HG03159 (cell line): ENCODE measurements around the gene PTGR3.

ENCODE experiments used
- ATAC-seq: cut with Tn5 transposase; IDR thresholded peaks from one replicate; pipeline ENCODE4 v1.9.1; 2021; ENCODE audit warnings: mild to moderate bottlenecking, moderate library complexity; ENCODE audit not compliant: unreplicated experiment

The PTGR3 gene

GRCh38 chr18:75235896-75236295 is 27.0 kb upstream of the PTGR3 start:
- ATAC-seq: no peak

DNA sequence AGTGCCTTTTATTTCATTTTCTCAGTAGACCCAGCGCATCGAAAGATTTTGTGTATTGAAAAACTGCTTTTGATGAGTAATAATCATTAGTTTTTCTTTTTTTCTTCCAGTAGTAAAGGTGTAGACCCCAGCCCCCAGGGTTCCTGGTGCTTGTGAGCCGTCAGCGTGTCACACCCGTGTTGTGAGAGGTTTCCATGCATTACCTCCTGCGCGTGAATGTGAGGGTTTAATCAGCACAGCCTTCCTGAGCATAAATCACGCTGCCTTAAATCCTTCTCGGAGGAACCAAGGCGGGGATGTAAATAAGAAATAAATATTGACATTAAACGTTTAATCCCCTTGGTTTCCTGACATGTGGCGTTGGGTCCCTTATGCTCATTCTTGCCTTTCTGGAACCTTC is 26.0 kb upstream of the PTGR3 start:
- ATAC-seq: no peak

GRCh38 chr18:75231053-75231406 is 22.1 kb upstream of the PTGR3 start:
- no peak for ATAC-seq

DNA sequence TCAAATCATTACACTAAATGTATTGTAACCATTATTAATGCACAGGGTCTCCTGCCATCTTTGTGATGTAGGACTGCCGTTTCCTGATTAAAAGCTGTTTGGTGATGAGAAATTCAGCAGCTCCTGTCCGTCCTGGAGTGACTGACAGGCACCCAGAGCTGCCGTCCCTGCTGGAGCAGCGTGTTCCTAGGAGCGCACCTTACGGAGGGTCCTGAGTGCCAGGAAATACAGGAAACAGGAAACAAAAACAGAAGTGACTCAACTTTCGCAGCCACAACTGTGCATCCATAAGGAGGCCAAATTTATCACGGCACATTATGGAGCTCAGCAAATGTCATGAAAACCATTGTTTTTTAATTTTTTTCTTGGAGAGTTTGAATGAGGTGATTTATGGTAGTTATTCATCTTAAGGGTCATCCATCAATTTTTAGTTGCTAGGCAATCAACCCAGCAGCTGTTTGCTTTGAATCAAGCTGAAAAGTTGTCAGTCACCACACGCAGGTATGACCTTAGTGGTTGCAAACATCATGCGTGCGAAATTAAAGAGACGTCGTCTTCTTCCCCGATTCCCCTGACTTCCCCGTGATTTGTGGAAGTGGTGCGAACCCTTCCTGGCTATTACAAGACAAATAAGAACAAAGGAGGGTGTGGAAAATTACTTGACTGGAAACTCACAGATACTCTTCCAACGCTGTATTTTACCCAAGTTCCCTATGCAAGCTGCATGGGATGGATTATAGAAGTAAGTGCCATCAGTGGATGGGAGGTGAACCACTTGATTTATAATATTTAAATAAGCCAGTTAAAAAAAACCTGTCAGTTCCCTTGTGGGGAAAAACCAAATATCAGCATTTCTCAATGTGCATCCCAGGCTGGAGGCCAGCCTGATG is 21.5 kb upstream of the PTGR3 start:
- ATAC-seq: no peak

DNA sequence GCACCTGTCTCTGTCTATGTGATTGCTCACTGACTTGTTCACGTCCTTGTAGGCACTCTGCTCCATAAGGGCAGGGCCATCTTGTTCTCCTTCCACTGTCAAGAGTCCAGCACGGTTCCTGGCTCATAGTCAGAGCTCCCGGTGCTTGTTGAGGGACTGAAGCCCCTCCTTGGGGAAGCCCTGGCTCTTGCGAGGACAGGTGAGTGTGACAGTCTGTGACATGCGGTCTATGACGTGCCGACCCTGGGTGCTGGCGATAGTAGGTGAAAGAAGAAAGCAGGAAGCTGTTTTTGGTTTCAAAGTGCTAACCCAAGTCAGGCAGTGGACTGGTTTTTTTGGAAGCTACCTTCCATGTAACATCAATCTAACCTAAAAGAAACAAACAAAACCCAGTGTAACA is 20.5 kb upstream of the PTGR3 start:
- no peak for ATAC-seq

DNA sequence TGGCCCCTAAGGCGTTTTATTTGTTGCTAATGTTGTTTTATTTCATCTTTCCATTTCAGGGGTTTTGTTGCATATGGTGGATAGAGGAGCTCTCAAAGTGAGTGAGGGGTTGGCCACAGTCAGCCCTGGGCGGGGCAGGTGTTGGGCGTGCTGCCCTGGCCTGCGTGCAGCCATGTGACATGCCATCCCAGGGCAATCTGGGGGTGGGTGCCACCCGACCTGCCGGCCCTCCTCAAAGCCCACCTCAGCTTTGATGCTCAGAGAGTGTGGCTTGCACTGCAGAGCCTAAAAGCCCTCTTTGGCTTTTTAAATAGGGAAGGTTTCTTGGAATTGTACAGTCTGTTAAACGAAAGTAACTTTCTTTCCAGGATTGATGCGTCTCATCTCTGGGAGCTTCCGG is 20.0 kb upstream of the PTGR3 start:
- no peak for ATAC-seq

GRCh38 chr18:75227535-75228296 is 18.8 kb upstream of the PTGR3 start:
- ATAC-seq: no peak

- ATAC-seq: no peak
Measured at GRCh38 chr18:75226956-75227316, 18.0 kb upstream of the PTGR3 start.

DNA sequence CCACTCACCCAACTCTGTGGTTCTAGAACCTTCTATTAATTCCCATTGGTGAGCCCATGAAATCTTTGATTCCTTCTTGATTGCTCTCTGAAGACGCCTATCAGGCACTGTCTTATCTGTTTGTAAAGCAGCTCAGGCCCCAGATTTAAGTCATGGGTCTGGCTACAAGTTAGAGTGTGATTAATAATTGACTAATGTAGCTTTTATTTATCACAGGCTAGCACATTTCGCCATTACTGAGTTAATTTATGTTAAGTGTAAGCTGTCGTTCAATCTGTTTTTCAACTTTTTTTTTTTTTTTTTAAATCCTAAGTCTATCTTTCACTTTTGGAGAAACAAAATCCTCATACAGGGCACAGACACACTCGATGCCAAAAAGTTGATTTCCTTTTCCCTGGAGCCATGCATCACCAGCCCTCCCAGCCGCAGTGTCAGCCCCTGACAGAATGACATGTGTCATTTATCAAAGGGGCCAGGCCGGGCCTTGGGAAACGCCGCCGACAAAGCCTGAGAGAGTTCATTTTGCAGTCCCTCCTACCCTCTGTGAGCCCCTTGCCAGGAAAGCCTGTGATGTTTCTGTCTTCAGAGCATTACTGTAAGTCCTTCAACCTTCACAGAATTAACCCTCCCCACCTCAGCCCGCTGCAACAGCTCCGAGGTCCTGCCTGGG is 17.5 kb upstream of the PTGR3 start:
- ATAC-seq: no peak

DNA sequence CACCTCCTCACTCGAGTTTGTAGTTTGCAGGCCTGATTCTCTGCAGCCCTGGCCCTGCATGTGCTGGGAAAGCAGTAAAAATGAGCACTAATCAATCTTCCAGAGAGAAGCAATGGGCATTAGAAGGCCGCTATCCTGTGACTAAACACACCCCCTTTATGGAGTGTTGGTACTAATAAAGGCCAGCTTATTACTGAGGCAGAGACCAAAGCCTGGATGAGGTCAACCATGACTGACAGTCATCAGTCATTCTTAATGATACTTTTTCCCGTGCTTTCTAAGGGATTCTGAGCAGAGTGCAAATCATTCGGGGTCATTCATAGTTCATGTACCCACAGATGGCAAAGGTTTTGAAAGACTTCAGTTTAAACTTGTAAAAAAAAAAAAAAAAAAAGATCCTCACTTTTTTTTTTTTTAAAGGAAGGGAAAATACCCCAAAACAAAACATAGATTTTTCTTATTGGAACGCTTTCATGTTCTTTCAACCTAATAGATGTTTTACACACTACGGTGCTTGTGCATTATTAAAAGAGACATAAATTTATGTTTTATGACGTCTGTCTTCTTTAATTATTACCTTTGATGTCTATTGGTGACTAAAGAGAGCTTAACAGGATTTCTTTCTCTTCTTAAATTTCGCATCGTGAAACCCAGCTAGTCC is 14.9 kb upstream of the PTGR3 start:
- ATAC-seq: no peak

- no peak for ATAC-seq
Measured at GRCh38 chr18:75222407-75222806, 13.5 kb upstream of the PTGR3 start.

- ATAC-seq: no peak
Measured at GRCh38 chr18:75221897-75222296, 13.0 kb upstream of the PTGR3 start.

- no peak for ATAC-seq
Measured at GRCh38 chr18:75221397-75221796, 12.5 kb upstream of the PTGR3 start.

DNA sequence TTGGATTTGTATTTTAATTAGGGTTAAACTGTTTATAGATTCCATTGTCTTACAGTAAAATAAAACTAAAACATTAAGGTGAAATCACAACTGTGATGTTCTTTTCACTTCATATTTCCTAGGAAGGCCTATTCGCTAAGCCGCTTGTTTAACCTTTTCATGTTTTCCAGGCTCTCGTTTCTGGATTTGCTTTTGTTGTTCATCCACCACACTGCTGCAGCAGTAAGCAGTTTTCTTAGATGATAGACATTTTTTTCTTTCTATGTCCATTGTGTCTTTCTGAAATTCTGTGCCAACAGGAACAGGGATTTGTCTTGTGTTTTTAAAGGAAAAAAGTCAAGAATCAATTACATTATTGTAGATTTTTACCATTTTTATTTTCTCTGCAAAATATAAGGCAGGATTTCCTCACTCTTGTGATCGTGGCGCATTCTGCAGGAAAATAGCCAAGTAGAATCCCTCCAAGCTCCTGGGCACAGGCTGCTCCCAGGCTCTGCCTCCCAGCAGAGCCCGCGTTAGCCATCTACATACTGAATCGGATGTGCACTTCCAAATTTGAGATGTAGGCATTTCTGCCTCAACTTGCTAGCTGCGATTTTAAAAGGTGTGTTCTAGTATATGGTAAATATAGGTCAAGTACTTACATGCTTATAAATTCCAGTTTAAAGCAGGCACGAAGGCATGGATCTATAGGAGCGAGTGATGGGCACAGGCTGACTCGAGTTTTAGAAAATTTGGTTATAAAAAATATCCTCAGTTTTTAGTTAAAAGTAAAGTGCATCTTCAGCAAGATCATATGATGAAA is 11.8 kb upstream of the PTGR3 start:
- ATAC-seq: no peak

GRCh38 chr18:75219745-75220375 is 10.9 kb upstream of the PTGR3 start:
- ATAC-seq: no peak

GRCh38 chr18:75218065-75218923 is 9.4 kb upstream of the PTGR3 start:
- ATAC-seq: no peak

DNA sequence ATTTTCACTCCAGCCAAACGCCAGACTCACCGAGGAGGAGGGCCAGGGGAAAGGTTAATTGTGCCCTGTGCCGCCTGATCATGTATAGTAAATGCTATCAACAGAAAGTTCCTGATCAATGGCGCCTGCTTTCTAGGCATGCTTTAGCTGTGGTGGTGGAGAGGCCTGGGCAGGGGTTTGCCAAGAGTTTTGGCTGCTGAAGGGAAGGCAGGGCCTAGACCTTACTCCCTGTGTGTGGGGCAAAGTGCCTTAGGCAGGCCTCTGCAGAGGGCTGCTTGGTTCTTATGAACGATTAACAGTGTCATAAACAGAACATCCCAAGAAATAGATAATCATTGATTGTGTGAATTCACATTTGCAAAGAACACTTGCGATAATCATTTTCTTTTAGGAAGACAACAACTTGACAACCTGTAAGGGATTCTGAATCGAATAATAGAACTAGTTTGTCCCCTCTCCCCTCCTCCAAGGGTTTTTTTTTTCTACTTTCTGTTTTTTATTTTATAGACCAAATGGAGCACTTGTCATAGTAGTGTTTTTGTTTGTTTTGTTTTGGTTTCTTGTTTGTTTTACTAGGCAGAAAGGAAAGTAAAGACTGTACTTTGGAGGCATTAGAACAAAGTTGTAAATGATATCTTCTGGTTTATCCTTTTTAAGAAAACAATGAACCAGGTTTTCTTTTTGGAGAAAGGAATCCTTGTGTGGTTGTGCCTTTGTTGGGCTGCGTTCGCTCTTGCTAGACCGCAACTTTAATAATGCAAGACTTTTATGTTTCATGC is 8.2 kb upstream of the PTGR3 start:
- no peak for ATAC-seq

DNA sequence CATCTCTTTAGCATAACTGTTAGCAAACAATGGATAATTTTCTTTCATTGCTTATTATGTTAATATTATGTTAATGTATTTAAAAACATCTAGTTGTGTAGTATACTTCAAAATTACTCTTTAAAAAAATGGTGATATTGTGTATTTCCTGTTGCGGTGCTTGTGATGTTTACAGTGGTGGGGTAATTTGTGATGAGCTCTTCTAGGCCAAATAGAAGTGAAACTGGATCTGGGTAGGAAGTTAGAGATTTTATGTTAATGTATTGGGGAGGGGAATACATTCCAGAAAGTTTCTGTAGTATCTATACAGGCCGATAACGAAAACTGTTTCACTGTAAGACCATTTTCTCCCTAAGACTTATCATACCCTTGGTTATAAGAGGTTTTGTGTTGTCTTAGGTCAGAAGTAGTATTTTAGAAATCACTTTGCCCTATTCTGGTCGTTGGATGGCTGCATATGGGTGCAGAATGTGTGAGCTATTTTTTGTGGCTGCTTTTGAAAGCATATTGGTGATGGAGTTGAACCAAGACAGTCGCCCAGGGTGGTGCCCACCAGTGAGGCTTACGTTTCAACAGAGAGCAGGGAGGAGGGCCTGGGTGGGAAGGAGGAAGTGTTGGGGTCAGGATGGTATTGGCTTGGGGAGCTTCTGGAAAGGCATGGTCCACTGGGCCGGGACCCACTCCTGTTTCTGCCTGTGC is 7.4 kb upstream of the PTGR3 start:
- no peak for ATAC-seq
